HG02938 (cell line): ENCODE results near the gene CUL4B.
A peak's percentile ranks its signal among the peaks of the same experiment; 100 is the strongest.
"Not testable (repeated sequence)": the region's sequence is repeated elsewhere in the genome, so short reads cannot be mapped to it uniquely, and the experiment has no call there.

Source experiments
- ATAC-seq: cut with Tn5 transposase; IDR thresholded peaks from one replicate; pipeline ENCODE4 v1.9.1; 2021; ENCODE audit warnings: mild to moderate bottlenecking, moderate library complexity; ENCODE audit not compliant: unreplicated experiment

Gene CUL4B

DNA sequence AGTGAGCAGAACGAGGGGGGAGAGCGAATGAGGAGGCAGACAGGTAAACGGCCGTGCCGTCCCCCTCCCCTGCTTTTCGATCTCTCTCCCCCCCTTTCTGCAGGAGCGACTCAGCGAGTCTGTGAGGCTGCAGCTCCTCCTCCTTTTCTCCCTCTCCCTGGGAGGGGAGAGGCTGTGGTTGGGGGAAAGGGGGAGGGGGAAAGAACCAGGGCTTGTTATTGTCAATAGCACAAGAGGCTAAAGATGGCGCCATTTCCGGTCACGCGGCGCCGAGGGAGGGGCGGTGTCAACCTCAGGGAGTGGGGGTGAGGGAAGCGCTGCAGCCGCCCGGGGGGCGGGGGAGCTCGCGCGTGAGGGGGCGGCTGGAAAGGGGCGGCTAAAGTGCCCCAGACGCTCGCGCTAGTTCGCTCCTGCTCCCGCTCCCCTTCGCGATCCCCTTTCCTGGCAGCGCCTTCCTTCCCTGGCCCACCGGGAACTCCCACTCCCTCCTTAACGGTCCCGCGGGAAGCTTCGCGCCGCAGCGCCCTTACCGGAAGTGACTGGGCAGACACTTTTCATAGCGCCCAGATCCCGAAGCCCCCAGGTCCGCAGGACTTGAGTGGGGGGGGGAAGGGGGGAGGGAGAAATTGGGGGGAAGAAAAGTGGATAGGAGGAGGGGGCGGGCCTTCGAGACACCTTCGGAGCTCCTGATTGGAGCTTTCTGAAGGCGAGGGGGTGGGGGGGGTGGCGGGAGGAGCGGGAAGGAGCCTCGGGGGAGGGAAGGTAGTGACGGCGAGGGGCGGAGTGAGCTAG, at the start of gene CUL4B:
Gene CUL4B, minus strand, starts transcription at position 121 of the 792 bp plus-strand sequence. CDS start 324 bp downstream, outside the sequence.
- ATAC-seq = peak; percentile 87

DNA sequence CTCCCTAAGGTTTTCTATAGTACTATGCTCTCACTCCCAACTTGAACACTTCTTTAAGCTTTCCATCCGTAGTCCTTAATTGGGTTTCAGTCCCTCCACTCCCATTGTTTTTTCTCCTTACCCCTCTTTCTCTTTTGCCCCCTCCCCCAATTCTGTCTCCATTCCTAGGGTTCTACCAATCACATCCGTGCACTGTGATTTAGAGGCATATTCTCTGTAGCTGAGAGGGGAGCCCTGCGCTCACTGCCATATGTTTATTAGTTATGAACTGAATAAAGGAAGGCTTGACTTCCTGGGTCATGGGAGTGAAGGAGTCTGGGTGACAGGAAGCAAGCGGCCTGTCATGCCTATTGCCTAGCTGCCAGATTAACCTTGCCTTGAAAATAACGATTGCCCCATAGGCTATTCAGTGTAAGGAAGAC, 43.6 kb upstream of the CUL4B start:
- ATAC-seq = no peak

DNA sequence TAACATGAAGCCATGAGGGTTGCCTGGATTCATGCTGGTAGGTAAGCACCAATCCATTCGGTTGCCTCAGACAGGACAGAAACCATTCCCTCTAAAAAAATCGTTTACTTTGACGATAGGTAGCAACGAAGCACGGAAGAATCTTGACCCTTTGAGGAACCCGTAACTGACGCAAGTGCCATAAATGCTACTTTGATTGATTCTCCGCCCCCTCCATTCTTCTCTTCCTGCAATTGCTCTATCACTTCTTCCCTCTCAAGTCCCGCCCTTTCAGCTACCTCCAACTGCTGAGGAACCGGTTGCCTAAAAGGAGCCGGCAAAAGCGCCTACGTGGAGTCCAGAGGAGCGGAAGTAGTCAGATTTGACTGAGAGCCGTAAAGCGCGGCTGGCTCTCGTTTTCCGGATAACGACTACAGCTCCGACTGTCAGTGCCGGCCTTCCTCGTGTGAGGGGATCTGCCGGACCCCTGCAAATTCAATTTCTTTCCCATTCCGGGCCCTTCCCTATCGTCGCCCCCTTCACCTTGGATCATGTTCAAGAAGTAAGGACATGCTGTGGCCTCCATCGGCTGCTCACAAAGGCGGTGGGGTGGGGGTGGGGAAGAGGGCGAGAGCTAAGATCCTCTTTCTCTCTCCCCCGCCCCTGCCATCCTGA, 43.1 kb upstream of the CUL4B start, which contains the start of gene MCTS1:
Gene MCTS1, plus strand, starts transcription at position 395 of the 654 bp plus-strand sequence. Its CDS starts 136 bp downstream, at position 531.
- peak; percentile 94 for ATAC-seq

DNA sequence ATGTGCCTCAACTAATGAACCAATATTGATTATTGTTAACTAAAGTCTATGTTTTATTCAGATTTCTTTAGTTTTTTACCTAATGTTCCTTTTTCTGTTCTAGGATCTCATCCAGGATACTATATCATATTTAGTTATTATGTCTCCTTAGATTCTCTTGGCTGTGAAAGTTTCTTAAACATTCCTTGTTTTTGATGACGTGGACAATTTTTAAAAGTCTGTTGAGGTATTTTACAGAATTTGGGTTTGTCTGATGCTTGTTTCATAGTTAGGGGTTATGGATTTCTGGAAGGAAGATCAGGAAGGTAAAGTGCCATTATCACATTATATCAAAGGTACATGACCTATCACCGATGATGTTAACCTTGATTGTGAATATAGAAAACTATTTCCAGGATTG, 24.9 kb upstream of the CUL4B start:
- ATAC-seq = no peak

DNA sequence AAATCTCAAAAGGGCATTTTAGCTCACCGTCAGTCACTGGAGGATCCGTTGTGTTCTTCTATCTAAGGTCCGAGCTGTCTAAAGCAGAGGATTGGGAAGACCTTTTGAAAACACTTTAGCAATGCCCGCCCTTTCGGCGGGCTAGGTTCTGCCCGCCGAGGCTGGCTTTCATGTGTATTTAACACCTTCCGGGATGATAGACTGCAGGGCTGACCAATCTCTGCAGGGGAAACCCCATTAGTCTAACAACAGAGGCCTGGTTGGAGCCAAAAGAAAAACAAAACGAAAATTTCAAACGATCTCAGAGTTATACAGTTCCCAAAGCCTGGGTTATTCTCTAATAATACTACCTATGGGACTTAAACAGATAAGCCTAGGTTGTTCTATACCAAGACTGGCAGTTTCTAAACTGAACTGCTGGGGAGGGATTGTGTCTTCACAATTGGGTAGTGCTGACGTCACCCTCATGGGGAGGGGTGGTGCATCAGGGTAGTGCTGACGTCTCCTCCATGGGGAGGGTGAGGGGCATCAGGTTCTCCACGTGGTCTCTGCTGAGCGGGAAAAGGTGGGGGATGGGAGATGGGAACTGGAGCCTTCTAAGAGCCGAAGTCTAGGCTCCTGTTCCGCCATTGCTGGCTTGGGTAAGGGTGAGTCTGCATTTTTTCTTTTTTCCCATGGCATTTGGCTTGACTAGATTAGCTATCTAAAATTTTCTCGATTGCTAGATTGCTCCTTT, 14.8 kb upstream of the CUL4B start:
- ATAC-seq = no peak

DNA sequence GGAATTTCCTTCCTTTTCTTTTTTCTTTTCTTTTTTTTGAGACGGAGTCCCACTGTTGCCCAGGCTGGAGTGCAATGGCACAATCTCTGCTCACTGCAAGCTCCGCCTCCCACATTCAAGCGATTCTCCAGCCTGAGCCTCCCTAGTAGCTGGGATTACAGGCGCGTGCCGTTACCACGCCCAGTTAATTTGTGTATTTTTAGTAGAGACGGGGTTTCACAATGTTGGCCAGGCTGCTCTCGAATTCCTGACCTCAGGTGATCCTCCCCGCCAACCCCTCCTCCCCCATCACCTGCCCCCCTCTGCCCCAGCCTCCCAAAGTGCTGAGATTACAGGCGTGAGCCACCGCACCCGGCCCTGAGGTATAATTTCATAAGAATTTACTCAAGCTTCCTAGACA, 13.0 kb upstream of the CUL4B start:
- not testable (repeated sequence) for ATAC-seq

DNA sequence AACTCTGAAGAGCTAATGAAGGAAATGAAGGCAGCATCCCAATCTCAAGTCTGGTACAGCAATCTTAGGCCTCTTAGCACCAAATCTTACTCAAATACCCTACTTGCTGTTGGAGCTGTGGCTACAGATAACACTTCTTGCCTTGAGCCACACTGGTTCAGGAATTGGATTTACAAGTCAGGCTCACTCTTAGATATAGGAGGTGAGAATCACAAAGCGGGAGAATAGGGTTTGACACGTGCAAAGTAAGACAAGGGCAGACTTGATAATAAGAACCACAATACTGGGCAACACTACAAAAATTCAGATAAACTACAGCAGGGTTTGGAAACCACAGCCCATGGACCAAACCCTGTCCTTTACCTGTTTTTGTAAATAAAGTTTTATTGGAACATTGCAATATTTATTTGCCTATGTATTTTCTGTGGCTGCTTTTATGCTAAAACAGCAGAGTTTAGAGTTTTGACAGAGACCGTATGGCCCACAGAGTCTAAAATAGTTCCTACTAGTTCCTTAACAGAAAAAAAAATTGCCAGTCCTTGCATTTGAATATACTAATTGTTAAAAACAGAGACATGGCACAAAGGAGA, 9.3 kb upstream of the CUL4B start:
- no peak for ATAC-seq

DNA sequence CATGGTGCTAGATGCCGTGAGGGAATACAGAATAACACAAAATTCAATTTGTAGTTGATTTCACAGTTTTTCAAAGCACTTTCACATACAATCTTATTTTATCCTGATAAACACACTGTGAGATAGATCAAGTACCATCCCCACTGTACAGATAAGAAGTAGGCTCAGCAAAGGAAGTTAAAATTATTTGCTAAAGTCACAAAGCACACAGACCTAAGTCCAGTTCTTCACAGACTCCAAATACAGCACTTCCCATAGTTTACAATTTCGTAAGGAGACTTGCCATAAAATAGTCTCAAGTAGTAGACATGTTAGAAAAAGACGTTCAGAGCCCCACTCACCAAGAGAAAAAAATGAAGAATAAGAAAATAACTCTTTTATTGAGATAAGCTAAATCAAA, 7.8 kb upstream of the CUL4B start:
- ATAC-seq = no peak

DNA sequence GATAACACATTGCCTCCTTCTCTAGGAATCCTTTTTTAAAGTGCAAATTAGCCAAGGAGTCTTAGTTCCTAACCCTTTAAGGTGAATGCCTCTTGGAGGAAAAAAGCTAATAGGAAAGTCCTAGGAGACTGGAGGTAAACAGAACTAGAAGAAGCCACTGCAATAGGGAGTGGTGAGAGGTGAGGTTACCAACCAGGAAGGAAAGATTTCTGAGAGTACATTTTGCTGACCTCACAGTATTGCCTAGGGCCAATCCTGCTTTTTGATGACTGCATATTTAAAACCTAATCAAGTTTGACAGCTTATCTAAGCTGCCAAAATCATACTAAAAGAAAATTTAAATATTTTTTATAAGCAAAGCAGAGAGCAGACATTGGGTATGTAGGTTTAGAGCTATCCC, 7.3 kb upstream of the CUL4B start:
- ATAC-seq = no peak

DNA sequence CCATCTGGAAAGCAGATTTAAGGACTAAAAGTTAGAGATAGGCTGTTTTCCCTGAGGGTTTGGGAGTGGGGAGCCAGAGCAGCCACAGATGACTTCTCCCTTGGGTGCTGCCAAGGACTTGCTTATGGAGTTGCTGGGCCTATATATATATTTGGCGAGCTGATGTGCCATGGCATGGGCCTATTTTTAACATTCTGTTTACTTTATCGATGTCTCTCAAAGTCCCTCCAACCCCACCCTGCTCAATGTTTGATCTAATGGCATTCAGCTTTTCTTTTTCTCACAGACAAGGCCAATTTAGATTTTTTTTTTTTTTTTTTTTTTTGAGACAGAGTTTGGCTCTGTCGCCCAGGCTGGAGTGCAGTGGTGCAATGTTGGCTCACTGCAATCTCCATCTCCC, 6.1 kb upstream of the CUL4B start:
- no peak for ATAC-seq

DNA sequence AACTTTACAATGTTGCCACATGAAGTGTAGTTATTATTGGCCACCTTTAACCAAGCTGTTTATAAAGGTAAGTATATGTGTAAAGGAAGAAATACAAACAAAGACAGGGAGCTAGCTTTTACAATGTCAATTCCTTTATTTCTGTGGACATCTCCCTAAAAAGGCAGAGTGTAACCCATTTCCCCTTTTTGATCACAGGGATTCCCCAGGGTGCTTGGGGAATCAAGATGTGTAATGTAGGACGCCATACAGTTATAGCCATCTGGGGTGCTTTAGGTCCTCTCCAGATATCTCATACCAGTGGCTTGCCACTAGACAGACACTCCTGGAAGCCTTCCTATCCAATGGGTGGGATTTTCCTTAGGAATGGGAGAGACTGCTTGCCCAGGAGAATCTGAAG, 4.2 kb upstream of the CUL4B start:
- no peak for ATAC-seq

DNA sequence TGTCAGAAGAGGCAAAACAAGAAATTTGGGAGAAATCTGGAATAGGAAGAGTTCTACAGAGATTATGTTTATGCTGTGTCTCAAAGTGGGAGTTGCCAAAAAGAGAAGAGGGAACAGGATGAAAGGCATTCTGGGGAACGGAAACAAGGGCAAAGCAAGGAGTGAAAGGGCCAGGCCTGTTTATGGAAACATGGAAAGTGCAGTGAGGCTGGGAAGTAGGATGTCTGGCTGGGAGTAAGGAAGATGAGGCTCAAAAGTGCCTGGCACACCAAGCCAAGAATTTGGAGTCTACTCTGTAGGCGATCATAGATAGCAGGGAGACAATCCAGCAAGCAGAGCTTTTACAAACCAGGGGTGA, 1.8 kb upstream of the CUL4B start:
- no peak for ATAC-seq

DNA sequence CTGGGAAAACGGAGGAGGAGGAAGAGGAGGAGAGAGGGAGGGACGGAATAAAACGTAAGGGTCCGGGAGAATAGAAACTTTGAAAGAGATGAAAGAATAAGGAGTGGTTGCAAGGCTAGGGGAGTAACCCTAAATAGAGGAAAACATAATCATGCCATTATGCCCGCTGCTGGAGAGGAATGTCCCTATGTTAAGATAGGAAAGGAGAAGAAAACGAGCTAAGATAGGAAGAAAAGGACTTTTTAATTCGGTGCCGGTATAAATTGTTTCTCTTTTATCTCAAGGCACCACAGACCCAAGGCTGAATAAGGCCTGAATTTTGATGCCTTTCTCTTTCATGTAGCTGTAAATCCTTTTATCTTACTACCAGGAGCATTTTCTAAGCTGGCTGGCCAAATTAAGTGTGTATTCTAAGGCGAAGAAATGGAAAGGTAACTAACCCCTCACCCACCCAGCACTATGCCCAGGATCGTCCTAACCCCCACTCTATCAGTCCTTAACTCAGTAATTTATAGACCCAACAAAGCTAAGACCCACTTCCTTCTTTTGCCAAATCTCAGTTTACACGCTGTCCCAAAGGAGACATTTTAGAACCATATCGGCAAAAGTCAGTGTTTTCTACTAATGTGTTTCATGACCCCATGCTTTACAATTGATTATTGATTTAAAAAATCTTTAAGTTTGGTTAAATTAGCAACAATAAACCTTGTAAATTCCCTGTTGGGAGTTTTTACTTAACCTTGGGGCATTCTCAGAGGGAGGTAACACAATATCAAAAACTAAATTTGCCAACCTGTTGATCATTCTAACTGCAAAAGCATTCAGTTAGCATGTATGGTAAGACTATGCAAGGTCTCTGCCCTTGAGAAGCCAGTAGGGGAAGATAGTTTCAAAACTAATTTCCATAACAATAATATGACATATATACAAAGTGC, 1.1 kb upstream of the CUL4B start:
- no peak for ATAC-seq

DNA sequence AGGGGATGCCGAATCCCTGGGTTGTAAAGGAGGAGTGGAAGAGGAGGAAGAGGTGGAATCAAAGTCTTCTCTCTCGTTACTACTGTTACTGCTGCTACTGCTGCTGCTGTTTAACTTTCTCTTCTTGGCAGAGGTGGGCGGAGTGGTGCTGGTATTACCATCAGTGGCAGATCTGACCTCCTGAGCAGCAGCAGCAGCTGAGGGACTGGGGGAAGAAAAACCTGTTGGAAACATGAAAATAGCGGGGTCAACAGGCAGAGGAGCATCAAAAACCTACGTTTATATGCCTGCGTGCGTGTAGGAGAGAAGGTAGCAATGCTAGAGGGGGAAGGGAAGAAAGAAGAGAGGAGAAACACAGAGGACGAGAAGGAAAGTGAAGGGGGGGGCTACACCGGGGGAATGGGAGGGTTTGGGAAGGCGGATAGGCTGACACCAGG, 339 bp downstream of the CUL4B start:
- ATAC-seq = peak; percentile 41

DNA sequence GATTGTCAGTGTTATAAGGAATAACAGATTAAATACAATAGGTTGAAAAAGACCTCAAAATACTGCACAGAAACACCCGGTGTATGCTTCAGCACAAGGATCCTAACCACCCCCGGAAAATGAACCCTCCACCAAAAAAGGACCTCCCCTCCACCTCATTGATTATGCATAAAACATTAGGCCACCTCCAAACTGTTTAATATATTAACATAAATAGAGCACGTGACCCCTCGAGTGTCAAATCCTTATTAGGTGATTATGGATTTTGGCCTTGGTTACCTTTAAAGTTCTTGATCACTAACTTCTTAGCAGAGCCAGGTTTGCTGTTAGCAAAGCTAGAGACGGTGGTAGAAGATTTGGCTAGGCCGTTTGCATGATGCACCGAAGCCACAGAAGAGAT, 958 bp downstream of the CUL4B start:
- no peak for ATAC-seq

DNA sequence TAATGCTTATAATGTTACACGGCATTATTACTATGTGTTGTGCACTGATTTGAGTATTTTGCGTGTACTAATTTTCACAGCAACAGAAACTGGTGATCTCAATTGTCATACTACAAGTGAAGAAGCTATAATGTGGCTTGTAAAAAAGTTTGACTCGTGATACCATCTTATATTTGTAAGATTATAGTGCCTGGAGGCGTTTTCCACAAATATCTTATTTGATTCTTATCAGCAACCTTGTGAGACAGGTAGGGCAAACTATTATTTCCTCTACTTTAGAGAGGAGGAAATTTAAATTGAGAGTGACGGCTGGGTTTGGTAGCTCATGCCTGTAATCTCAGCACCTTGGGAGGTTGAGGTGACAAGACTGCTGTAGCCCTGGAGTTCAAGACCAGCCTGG, 4.5 kb downstream of the CUL4B start:
- ATAC-seq = no peak

DNA sequence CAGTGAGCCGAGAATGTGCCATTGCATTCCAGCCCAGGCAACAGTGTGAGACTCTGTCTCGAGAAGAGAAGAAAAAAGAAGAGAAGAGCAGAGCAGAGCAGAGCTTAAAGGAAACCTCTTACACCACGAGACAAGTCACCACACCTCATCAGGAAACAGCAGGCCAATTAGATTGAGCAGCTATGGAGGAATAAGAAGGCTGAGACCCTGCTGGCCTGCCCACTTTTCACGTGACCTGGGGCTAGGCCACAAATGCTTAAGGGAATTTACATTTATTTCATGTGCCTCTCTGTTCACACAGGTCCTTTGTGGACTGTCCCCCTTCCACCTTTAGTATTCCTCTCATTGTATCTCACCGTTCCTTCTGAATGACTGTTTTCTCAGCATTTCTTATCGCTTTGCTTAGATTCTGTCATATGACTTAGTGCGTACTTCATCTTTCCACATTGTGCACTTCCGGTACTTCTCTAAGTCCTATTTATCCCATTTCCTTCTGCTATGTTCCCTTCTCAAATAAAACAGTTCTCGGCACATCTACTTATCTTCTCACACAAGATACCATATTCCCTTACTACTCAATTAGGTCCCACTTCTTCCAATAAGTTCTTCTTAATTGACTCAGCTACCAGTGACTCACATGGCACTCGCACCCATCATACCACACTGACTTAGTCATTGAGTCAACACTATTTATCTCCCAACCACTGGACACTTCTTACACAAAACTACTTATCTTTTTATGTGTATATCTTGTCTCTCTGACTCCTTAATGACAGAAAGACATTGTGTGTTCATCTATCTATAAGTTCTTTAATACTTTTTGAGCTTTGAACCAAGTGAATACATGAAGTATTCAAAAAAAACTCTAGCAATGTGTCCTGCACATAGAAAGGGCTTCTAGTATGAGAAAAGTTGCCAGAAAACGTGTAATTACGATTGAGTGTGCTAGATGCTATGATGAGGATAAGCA, 11.0 kb downstream of the CUL4B start:
- ATAC-seq = no peak

DNA sequence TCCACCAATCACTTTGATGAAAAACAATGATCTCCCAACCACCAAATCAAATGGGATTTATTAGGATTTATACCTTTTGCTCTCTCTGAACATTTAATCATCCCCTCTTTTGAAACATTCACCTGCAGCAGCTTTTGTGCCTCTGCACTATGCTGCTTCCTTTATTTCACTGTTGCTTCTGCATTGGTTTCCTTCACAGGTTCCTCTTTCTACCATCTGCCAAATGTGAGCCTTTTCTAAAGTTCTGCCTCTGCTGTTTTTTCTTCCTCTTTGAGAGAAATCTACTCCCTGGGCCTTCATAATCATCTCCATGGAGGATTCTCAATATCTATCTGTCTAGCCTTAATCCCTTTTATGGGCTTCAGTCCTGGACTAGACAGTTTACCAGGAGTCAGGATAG, 24.7 kb downstream of the CUL4B start:
- no peak for ATAC-seq
